ENCODE results near the gene RIT1.
A peak's percentile ranks its signal among the peaks of the same experiment; 100 is the strongest.
"Not testable (repeated sequence)": the region's sequence is repeated elsewhere in the genome, so short reads cannot be mapped to it uniquely, and the experiment has no call there.

Gene RIT1

DNA sequence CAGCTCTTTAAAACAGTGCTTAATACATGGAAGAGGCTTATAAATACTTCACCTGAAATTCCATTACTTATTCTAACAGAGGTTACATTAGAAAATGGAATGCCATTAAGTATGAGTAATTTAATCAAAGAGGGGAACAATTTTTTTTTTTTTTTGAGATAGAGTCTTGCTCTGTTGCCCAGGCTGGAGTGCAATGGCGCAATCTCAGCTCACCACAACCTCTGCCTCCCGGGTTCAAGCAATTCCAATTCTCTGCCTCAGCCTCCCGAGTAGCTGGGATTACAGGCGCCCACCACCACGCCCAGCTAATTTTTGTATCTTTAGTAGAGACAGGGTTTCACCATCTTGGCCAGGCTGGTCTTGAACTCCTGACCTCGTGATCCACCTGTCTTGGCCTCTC is 15.5 kb downstream of the RIT1 start:
- DNase-seq (ENCODE audit: low read depth in 4 of 4, low spot score in 1 of 4) = not testable (repeated sequence)

DNA sequence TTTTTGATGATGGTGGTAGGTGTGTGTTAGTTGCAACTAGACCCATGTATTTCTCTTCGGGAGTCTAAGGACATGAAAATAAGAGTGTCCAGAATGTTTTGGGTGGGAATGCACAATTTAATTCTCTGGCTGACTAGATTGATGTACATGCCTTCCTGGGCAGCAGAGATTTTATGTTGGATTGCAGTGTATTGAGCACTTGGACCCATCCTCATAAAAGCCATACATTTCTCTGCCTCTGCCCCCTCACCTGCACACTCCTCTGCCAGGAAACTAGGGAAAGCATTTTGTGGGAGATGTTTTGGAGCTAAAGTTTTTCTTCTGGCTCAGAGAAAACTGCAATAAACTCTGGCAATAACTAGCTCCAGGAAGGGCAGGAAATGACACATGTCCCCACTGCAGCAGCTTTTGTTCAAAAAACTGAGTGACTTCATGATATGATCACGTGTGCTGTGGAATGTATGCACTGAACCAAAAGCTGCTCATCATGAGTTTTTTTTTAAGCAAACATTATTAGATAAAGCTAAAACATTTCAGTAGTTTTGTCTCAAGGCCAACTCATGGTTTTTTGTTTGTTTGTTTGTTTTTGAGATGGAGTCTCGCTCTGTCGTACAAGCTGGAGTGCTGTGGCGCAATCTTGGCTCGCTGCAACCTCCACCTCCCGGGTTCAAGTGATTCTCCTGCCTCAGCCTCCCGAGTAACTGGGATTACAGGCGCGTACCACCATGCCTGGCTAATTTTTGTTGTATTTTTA is 17.6 kb downstream of the RIT1 start:
- no peak for DNase-seq (ENCODE audit: low read depth in 4 of 4, low spot score in 1 of 4)

DNA sequence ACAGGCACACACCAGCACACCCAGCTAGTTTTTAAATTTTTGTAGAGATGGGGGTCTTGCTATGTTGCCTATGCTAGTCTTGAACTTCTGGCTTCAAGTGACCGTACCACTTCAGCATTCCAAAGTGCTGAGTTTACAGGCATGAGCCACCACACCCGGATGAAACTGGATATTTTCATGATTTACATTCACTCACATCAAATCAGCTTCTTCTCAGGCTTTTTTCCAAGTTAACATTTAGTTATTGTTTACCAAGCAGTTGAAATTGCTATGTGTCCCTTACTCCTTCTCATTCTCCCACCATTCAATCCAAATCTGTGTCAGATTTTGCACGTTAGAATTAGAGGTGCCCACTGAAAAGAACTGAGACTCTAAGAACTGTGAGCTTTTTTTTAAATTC is 18.4 kb downstream of the RIT1 start:
- no peak for DNase-seq (ENCODE audit: low read depth in 4 of 4, low spot score in 1 of 4)

- DNase-seq (ENCODE audit: low read depth in 4 of 4, low spot score in 1 of 4) = no peak
These were observed 20.9 kb downstream of the RIT1 start for GRCh38 chr1:155890251-155890650.

- DNase-seq (ENCODE audit: low read depth in 4 of 4, low spot score in 1 of 4) = no peak
These were observed 21.6 kb downstream of the RIT1 start for GRCh38 chr1:155889566-155889965.

DNA sequence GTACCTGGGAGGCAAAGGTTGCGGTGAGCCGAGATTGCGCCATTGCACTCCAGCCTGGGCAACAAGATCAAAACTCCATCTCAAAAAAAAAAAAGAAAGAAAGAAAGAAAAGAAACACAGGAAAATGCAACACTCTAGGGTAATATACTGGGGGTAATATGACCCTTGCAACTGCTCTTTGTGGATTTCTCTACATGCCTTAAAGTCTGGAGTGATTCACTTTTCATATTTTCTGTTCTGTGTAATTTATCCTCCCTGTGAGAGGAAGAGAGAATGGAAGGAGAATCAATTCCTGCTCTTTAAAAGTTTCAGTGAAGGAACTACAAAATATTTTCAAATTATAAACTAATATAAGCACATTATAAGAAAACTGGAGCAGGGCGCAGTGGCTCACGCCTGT is 22.7 kb downstream of the RIT1 start:
- no peak for DNase-seq (ENCODE audit: low read depth in 4 of 4, low spot score in 1 of 4)

DNA sequence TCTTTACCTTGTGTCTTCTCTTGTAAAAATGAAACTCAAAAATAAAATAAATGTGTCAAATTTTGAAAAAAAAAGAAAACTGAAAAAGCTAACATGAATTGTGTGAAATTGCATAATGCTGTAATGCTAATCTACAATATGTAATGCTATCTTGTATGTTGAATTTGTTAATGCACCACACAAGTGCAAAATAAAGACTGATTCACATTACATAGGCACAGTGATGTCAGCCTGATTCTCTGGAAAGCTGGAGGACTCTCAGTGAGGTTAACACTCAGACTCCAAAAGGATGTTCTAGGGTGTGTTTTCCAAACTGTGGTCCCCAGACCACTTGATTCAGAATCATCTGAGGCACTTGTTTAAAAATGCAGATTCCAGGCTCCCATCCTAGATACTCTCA is 26.2 kb downstream of the RIT1 start:
- DNase-seq (ENCODE audit: low read depth in 4 of 4, low spot score in 1 of 4) = no peak

- no peak for DNase-seq (ENCODE audit: low read depth in 4 of 4, low spot score in 1 of 4)
These were observed 26.9 kb downstream of the RIT1 start for GRCh38 chr1:155884031-155884960.

DNA sequence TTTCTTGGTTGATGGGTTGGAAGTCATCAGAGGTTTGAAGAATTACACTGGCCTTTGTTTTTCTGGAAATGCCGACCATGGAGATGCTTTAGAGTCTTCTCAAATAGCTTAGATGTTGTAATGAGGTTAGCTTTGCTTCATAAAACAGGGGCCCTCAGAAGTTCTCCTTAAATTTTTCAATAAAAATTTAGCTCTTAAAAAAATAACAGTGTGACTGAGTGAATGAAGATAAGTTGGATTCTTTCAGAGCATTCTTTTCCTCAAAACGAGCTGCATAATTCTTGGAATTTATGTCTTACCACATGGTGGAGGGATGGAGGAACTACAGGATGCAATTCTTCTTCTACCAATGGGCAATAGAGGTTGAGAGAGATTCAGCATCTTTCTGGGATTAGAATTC is 28.4 kb downstream of the RIT1 start:
- no peak for DNase-seq (ENCODE audit: low read depth in 4 of 4, low spot score in 1 of 4)

GRCh38 chr1:155882235-155882634 is 28.9 kb downstream of the RIT1 start:
- DNase-seq (ENCODE audit: low read depth in 4 of 4, low spot score in 1 of 4) = no peak

- no peak for DNase-seq (ENCODE audit: low read depth in 4 of 4, low spot score in 1 of 4)
These were observed 30.2 kb downstream of the RIT1 start for GRCh38 chr1:155880950-155881349.

- no peak for DNase-seq (ENCODE audit: low read depth in 4 of 4, low spot score in 1 of 4)
These were observed 30.9 kb downstream of the RIT1 start for GRCh38 chr1:155880251-155880650.

GRCh38 chr1:155877945-155878344 is 33.2 kb downstream of the RIT1 start:
- no peak for DNase-seq (ENCODE audit: low read depth in 4 of 4, low spot score in 1 of 4)

DNA sequence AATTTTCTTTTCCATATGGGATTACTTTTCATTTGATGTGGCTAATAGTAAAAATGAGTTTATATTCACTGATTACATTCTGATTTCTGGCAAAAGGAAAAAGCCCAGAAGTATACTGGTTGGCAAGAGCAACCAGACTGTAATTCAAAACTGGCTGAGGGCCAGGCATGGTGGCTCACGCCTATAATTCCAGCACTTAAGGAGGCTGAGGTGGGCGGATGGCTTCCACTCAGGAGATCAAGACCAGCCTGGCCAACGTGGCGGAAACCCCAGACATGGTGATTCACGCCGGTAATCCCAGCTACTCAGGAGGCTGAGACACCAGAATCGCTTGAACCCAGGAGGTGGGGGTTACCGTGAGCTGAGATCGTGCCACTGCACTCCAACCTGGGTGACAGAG is 37.3 kb downstream of the RIT1 start:
- DNase-seq (ENCODE audit: low read depth in 4 of 4, low spot score in 1 of 4) = no peak

- DNase-seq (ENCODE audit: low read depth in 4 of 4, low spot score in 1 of 4) = no peak
These were observed 38.6 kb downstream of the RIT1 start for GRCh38 chr1:155872527-155872926.

- DNase-seq (ENCODE audit: low read depth in 4 of 4, low spot score in 1 of 4) = no peak
These were observed 39.8 kb downstream of the RIT1 start for GRCh38 chr1:155871390-155871789.

- no peak for DNase-seq (ENCODE audit: low read depth in 4 of 4, low spot score in 1 of 4)
These were observed 43.4 kb downstream of the RIT1 start for GRCh38 chr1:155867766-155868165.

DNA sequence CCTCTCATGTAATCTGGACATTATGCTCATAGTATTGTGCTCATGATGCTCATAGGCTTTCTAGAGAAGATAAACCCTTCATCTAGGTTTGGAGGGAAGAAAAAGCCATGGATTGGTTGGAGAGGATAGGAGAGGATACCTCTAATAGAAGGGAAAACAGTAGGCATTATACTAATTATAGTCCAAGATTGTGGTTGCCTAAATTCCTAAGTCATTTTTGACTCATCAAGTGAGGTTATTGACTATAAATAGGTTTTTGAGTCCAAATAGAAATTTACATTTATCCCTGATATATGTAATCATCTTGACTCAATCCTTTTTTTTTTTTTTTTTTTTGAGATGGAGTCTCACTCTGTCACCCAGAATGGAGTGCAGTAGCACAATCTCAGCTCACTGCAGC is 46.8 kb downstream of the RIT1 start:
- no peak for DNase-seq (ENCODE audit: low read depth in 4 of 4, low spot score in 1 of 4)

DNA sequence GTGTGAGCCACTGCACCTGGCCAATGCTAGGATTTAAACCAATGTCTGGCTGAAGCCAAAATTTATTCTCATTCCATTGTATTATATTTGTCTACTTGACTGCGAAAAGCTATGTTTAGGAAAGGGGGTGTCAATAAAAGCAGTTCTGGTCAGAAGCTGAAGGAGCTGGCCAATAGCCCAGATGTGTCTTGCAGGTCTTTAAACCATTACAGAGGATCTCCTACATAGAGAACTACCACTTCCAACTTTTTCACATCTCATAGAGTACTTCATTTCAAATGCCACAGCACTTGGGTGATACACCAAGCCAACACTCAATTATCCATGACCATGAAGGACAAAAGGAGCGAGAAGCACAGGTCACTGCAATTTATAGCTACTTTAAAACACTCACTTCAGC is 49.3 kb downstream of the RIT1 start:
- no peak for DNase-seq (ENCODE audit: low read depth in 4 of 4, low spot score in 1 of 4)

- no peak for DNase-seq (ENCODE audit: low read depth in 4 of 4, low spot score in 1 of 4)
These were observed 50.1 kb downstream of the RIT1 start for GRCh38 chr1:155860970-155861510.

- peak in 1 of 4 experiments; percentile 30 for DNase-seq (ENCODE audit: low read depth in 4 of 4, low spot score in 1 of 4)
These were observed 51.0 kb downstream of the RIT1 start for GRCh38 chr1:155859881-155860871.
